ENCODE results near the gene REN. TPM values are rescaled to one million over a fixed set of nuclear protein-coding genes. Genes with fewer than 3 reads are reported as not detected.

REN gene
- total and polyA plus RNA-seq, 9 donors: 1.0 to 71.6 (median 3.7) TPM

DNA sequence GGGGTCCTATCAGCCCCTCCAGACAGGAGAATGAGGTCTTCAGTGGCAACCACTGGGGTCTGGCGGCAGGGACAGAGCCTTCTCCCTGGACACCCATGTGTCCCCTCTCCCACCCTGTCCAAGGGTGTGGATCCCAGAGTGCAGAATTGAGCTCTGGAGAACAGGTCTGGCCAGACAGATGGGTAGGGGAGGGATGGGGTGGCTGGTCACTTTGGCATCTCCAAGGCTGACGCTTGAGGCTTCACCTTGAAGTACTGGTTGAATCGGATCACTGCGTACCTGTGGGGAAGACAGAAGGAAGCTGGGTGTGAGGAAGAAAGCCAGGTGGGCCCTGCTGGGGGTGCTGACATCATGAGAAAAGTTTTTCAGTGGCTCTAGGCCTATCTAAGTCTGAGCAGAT, 34.2 kb downstream of the REN start:
- WGBS, 3 donors: 91 to 95% (median 91%) methylated on average over 4 of the region's 4 CpGs
- Histone ChIP-seq H3K9me3 (no peaks in the 10 kb centered on the region), H3K4me1 (ENCODE audit: insufficient read depth) (peaks cover 17% of the 10 kb centered on the region), H3K4me3 (no peak overlapping the region), H3K27me3 (no peaks in the 10 kb centered on the region), H3K36me3 (no peaks in the 10 kb centered on the region), H3K27ac (peak overlapping the region in 1 of 2 donors; percentile 66)
- DNase-seq: no peak
- intact Hi-C loops (cut with DNase I): no loop called here
- TF ChIP-seq POLR2A (IDR thresholded peaks at IDR 0.05) (no peak), EP300 (IDR thresholded peaks at IDR 0.05) (no peak)
- TF ChIP-seq, protein P1, sequence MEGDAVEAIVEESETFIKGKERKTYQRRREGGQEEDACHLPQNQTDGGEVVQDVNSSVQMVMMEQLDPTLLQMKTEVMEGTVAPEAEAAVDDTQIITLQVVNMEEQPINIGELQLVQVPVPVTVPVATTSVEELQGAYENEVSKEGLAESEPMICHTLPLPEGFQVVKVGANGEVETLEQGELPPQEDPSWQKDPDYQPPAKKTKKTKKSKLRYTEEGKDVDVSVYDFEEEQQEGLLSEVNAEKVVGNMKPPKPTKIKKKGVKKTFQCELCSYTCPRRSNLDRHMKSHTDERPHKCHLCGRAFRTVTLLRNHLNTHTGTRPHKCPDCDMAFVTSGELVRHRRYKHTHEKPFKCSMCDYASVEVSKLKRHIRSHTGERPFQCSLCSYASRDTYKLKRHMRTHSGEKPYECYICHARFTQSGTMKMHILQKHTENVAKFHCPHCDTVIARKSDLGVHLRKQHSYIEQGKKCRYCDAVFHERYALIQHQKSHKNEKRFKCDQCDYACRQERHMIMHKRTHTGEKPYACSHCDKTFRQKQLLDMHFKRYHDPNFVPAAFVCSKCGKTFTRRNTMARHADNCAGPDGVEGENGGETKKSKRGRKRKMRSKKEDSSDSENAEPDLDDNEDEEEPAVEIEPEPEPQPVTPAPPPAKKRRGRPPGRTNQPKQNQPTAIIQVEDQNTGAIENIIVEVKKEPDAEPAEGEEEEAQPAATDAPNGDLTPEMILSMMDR (IDR thresholded peaks at IDR 0.05): no peak

DNA sequence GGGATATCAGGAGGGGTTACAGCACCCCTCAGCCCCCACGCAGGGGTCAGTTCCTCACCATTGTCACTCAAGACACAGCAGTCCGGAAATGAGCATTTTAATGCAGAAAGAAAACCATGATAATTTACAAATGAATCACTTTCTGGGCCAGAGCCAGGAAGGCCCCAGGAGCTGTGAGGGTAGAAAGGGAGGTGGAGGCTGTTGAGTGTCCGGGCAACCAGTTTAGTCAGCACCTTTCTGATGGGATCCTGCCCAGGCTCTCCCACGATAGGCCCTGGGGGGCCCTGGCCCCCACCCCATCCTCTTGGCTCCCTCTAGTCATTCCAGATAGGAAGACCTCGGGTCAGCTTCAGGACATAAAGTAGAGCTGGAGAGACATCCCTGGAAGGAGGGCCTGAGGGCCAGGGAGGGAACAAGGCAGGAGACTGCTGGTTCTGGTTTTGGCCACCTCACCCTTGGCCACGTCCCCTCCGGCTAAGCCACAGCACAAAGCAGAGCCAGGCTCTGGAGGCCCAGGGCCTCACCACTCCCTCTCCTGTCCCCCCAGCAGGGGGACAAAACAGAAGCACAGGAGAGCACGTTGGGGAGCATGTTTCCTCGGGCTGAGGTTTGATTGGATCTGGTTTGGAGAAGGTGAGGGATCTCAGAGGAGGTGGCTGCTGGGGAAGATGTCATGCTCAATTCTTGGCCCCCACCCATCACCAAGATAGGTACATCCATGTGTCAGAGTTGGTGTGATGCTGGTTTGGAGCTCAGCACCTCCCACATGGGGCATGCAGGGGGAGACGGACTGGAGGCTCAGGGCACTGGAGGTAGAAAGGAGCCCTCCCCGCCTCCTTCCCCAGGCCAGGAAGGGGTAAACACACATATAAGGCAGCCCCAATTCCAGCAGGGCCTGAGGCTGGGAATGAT, 34.9 kb downstream of the REN start:
- WGBS, 3 donors: 25 to 32% (median 31%) methylated on average over 11 of the region's 11 CpGs
- TF ChIP-seq EP300 (IDR thresholded peaks at IDR 0.05) (no peak), POLR2A (IDR thresholded peaks at IDR 0.05) (no peak)
- TF ChIP-seq, protein P1 (IDR thresholded peaks at IDR 0.05): no peak
- H3K27me3 ChIP-seq: no peaks in the 10 kb centered on the region
- H3K9me3 ChIP-seq: no peaks in the 10 kb centered on the region
- H3K36me3 ChIP-seq: no peaks in the 10 kb centered on the region
- H3K4me1 ChIP-seq (ENCODE audit: insufficient read depth): peaks cover 17% of the 10 kb centered on the region
- no peak overlapping the region for H3K4me3 ChIP-seq
- intact Hi-C loops (cut with DNase I): no loop called here
- H3K27ac ChIP-seq: peak overlapping the region; percentile 0 to 66
- DNase-seq: peak; percentile 77 to 87 (median 84)

DNA sequence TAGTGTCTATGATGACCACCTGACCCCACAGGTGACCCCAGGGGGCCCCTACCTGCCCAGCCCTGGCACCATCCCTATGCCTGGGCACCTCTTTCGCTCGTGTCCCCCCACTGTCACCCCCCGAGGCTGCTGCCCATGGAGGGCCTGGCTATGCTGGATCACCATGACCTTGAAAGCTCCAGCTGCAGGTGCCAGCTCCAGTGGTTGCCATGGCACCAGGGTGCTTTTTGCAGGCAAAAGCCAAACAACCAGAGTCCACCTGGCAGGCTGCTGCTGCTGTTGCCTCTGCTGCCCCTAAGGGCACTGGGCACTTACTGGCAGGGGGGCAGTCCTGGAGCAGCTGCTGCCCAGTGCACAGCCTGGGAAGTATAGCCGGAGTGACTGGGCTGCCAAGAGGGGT, 36.0 kb downstream of the REN start:
- intact Hi-C loops (cut with DNase I): no loop called here
- TF ChIP-seq EP300 (IDR thresholded peaks at IDR 0.05) (no peak), POLR2A (IDR thresholded peaks at IDR 0.05) (no peak)
- TF ChIP-seq, protein P1 (IDR thresholded peaks at IDR 0.05): no peak
- peak overlapping the region; percentile 12 to 66 for H3K27ac ChIP-seq

GRCh38 chr1:204128964-204129896, 36.9 kb downstream of the REN start:
- peak; percentile 77 to 86 (median 80) for DNase-seq
- peaks cover 17% of the 10 kb centered on the region for H3K4me1 ChIP-seq (ENCODE audit: insufficient read depth)
- H3K9me3 ChIP-seq: no peaks in the 10 kb centered on the region
- intact Hi-C loops (cut with DNase I): loop anchor here (2.0 to 10.0 kb wide), 8 partner anchors 47 to 507 kb away; partner anchors contain the start of genes SNRPE (in 1 of the 4) and SOX13 (in 1 of the 4)
- H3K4me3 ChIP-seq: peak overlapping the region; percentile 27
- H3K27me3 ChIP-seq: no peaks in the 10 kb centered on the region
- 6 to 12% (median 11%) methylated on average over 28 to 29 of the region's 29 CpGs for WGBS, 3 donors
- no peaks in the 10 kb centered on the region for H3K36me3 ChIP-seq
- H3K27ac ChIP-seq: peak overlapping the region; percentile 35 to 66
- TF ChIP-seq, protein P1 (IDR thresholded peaks at IDR 0.05): peak; percentile 85 to 97 (median 87)
- TF ChIP-seq EP300 (IDR thresholded peaks at IDR 0.05) (no peak), POLR2A (IDR thresholded peaks at IDR 0.05) (peak; percentile 11)

More for the DNA sequence above, 36.0 kb downstream of the REN start:
- 24 to 50% (median 26%) methylated on average over 4 of the region's 4 CpGs for whole genome bisulfite sequencing, 3 donors
- Histone ChIP-seq H3K27me3 (no peaks in the 10 kb centered on the region), H3K4me1 (ENCODE audit: insufficient read depth) (peaks cover 17% of the 10 kb centered on the region), H3K9me3 (no peaks in the 10 kb centered on the region), H3K36me3 (no peaks in the 10 kb centered on the region), H3K4me3 (no peak overlapping the region)
- DNase-seq: peak; percentile 51 to 74 (median 62)

Measured in ovary (tissue), 9 donors.